HPDE6-E6E7 (cell line): Measurements from ENCODE around the gene BCL2L15.

ENCODE experiments used
- DNase-seq: peaks from one replicate; pipeline ENCODE4 v3.0.0; 2011; ENCODE audit warnings: missing footprints; ENCODE audit errors: extremely low spot score

The BCL2L15 gene

DNA sequence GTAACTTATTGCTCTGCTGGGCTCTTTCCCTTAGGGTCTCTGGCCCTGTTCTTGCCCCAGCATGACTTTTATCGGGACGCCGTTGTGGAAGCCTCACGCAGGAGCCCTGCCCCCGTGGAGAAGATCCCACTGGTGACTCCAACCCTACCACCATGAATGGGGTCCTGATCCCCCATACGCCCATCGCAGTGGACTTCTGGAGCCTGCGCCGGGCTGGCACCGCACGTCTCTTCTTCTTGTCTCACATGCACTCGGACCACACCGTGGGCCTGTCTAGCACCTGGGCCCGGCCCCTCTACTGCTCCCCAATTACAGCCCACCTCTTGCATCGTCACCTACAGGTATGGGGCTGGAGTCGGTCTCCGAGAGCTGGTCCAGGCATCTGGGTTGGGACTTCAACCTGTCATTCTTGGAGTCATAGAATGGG, 18.1 kb upstream of the BCL2L15 start:
- DNase-seq = no peak

DNA sequence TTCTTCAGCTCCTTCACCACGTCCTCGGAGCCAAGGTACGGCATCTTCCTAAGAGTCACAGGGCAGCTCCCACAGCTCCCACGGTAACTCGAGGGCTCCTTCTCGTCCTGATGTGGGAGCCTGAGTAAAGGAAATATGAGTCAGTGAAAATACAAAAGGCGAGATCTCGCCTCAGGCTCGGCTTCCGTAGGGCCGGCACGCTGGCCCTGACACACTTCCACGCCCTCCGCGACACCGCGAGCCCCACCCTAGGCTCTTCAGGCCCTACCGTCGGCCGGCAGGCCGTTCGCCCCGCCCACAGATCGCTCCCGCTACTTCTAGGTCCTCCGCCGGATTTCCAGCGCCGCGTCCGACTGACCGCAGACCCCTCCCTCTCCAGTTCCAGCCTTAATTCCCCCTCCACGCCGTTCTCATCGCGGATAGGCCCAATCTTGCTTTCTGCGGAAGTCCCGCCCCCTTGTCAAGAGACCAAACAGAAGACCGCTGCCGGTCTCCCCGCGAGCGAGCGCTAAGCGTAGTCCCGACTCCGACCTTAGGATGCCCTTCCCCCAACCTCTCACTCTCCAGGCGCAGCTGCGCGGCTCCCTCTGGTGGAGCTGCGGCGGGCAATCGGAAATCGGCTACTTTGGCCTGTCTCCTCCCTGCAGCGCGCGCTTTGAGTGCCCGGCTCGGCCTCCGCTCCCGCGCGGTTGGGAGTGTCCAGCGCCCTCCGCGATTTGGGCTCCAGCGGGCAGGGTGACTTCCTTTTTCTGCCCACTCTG, 17.5 kb upstream of the BCL2L15 start, which contains the start of the genes AP4B1 and DCLRE1B:
Gene AP4B1 (minus strand): TSS at position 126 of the 761 bp plus-strand sequence. CDS start 82 bp downstream, at position 44.
Gene DCLRE1B (plus strand): TSS at position 653 of the 761 bp plus-strand sequence. CDS start 261 bp downstream, outside the sequence.
- DNase-seq = peak; percentile 98

DNA sequence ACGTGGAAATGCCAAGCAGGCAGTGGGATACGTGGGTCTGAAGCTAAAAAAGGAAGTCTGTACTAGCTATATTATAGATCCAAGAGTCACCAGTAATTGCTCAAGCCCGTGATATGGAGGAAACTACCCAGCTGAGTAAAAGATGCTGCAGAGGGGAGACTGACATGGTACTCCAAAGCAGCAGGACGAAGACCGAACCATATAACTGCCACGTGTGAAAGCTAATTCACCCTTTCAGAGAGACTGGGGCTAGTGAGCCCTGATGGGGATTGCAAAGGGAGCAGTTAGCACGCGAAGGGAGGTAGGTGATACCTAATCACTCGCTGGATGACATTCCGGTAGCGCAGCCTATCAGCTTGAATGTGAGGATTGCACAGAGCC, 16.9 kb upstream of the BCL2L15 start:
- peak; percentile 40 for DNase-seq

DNA sequence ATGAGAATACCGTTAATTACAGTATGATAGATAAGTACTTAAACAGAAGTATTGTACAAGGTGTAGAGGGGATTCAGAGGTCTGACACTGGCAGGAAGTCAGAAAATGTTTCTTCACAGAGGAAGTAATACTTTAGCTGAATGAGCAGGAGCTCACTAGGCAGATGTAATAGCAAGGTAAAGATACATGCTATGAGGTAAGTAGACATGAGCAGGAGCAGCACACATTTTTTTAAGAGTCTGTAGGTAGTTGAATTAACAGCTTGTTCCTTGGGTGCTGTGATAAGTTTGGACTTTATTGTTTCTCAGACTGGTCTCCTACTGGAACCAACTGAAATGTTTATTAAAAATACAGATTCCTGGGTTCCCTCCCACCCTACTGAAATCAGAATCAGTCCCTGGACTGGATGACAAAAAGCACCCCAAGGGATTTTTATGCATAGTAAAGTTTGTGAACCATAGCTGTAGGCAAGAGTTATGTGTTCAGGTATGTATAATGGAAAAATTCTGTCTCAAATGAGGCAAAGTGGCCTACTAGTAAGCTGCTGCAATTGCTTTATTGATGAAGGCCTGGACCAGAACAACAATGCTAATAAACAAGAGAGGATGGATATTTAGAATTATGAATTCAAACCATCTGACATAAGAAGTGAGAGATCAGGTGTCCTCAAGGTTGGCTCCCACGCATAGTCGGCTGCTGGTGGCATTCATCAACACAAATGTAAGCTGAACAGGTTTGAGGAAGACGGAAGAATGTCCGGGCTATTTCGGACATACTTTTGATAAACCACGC, 16.3 kb upstream of the BCL2L15 start:
- DNase-seq = no peak

DNA sequence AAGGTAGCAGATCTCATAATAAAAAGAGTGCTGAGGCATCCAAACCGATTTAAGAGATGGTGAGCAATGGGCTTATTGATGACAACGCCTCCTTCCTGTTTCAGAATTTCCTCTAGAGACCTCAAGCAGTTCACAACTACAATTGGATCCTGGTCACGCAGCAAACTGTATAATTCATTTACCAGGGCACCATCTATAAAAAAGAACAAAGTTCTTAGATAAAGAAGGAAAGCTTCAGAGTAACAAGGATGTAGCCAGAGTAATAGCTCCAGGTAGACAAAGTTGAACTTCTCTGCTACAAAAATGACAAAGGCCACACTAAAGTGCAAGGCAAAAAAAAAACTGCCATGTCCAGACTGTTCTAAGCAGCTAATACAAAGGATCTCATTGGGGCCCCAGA, 13.8 kb upstream of the BCL2L15 start:
- no peak for DNase-seq

DNA sequence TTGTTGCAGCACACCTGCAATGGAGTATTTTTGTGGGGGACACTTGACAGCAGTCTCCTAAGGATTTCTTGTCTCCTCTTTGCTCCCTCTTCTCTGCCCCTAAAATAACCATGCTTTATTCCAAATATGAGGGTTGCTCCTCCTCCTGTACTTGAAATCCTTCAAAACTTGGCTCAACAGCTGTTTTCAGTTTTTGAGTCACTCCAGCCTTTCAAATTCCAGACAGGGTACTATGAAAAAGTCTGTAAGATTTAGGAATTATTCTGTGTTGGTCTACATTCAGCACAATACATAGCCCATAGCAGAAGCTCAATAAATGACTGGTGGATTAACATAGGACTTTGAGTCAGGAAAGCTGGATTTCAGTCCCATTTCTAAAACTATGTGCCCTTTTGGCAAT, 11.7 kb upstream of the BCL2L15 start:
- DNase-seq = no peak

DNA sequence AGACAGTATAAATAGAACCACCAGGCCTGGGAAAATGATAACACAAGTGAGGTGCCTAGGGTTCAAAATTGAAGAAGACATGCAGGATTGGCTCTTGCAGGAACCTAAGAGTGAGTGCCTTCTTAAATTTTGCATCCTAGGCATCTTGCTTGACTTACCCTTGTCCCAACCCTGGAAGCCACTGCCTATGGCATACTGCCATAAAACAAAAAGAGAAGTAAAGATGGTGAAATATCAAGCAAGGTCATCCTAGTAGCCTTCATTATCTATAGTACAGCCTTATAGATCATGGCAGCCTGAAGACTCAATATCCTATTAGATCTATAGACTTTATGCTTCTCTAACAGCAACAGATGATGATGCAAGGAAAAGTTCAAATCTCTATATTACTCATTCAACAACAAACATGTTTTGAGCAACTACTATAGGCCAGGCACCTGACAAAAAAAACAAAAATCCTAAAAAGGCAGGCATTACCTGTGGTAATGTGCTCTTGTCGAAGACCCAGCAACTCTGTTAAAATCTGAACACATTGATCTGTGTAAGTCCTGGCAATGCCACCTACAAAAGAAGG, 10.9 kb upstream of the BCL2L15 start:
- DNase-seq = no peak

DNA sequence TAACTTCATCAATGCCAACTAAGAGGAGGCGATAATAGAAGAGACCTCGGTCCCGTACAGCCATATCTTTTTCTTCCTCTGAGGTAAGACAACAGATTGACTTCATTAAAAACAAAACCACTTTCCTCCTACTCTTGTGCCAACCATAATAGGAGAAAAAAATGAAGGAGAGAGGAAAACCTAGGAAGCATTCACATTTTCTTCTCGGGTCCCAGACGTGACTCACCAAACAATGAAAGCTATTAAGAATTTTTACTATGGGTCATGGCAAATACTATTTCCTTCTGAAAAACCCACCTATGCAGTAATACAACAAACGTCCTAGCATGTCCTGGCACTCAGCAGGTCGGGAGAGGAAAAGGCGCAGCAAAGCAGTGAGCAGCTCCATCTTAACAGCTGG, 8.6 kb upstream of the BCL2L15 start:
- DNase-seq = no peak

DNA sequence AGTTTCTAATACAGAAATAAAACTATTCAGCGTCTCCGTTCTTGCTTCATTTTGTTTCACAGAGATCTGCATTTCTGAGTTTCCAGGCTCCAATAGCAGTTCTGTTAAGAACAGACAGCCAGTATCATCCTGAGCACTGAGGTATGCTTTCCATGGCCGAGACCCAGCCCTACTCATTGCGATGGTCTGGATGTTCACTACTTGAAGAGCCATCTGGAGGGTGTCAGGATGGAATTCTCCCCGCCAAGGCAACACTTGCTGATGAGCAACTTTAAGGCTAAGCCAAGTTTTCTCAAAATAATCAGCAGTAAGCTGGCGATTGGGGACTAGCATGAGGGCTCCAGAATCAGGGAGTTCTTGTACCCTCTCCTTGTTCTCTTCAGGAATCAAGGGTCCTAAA, 7.7 kb upstream of the BCL2L15 start:
- no peak for DNase-seq

DNA sequence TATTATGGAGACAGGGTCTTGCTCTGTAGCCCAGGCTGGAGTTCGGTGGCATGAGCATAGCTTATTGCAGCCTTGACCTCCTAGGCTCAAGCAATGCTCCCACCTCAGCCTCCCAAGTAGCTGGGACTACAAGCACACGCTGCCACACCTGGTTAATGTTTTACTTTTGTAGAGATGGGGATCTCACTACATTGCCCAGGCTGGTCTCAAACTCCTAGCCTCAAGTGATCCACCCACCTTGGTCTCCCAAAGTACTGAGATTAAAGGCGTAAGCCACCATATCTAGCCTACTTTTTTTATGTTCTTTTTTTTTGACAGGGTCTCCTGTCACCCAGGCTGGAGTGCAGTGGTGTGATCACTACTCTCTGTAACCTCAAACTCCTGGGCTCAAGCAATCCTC, 5.9 kb upstream of the BCL2L15 start:
- DNase-seq = no peak

DNA sequence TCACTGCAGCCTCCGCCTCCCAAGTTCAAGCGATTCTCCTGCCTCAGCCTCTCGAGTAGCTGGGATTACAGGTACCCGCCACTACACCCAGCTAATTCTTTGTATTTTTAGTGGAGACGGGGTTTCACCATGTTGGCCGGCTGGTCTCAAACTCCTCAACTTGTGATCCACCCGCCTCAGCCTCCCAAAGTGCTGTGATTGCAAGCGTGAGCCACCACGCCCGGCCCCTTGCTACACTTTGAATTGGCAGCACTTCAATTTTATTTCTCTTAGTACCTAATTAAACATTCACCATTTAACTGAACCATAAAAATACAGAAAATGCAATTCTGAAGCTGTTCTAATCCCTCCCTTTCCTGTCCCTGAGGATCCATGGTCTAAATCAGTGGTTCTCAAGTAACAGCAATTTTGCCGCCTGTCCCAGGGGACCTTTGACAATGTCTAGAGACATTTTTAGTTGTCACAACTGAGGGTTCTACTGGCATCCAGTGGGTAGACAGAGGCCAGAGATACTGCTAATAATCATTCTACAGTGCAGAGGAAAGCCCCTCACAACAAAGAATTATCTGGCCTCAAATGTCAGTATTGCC, 4.3 kb upstream of the BCL2L15 start:
- no peak for DNase-seq

DNA sequence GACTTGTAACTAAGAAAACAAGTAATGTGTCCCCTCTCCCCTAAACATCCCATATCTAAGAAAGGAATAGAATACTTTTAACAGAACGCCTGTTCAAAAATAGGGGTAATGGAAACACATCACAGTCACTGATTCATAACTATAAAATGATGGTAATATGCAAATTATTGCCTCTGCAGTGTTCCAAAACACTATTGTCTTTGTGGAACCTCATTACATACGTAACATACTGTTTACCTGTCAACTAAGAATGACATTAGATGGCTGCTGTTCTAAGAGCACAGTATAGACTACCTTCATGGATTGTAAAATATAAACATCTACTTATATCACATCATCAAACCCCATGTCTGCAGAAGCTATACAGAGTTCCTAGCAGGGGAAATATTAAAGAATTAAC, 3.4 kb upstream of the BCL2L15 start:
- DNase-seq = no peak

DNA sequence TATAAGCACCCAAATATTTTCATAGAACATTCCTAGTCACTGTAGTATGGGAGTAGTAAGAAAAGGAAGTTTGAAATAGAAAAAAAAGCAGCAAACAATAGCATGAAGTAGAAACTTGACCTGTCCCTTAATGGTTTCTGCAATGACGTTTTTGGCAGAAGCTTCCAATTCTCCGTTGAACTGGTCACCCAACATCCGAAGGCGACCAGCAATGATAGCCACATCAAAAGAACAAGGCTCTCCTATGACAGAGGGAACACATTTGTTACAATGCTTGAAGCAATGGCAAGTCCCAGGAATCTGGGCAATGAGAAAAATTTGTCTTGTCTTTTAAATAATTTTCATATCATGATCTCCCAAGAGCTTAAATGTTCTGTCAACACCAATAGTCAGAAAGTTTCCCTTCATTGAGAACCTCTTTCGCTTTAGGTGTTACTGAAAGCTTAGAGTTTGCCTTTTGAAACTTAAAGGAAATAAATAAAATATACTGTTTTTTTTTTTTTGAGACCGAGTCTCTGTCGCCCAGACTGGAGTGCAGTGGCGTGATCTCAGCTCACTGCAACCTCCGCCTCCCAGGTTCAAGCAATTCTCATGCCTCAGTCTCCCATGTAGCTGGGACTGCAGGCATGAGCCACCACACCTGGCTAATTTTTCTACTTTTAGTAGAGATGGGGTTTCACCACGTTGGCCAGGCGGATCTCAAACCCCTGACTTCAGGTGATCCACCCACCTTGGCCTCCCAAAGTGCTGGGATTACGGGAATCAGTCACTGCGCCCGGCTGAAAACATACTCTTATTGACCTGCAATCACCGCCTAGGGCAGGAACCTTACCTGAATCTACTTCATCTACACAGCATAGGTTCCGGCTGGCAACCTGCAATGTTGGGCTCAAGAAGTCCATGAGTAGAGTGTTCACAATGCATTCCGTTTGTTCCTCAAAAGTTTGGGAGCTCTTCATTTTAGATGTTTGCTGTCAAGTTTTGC, 672 bp downstream of the BCL2L15 start:
- no peak for DNase-seq

DNA sequence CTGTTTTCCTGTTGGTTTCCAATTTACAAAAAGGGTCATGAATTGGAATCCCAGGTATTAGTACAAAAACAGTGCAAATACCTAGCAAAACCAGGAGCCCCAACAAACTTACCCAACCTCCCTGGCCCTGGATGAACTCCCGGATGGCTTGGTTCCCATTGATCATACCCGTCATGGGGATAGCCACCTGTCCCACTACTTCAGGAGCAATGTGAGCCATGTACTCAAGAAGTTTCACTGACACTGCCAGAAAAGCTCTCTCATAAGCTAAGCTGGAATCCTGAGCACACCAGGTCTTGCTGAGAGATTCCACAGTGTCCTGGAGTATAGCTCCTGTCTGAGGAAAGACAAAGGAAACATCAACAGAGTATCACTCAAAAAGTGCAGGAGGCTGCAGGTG, 5.7 kb downstream of the BCL2L15 start:
- no peak for DNase-seq

DNA sequence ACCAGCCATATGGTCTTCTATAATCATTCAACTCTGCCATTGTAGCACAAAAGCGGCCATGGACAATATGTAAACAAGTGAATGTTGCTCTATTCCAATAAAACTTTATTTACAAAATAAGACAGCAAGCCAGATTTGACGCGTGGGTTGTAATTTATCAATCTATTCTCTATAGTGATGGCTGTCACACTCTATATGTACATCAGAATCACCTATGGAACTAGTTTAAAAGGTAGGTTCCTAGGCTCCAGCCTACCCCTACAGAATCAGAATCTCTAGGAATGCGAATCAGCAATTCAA, 7.7 kb downstream of the BCL2L15 start:
- no peak for DNase-seq

DNA sequence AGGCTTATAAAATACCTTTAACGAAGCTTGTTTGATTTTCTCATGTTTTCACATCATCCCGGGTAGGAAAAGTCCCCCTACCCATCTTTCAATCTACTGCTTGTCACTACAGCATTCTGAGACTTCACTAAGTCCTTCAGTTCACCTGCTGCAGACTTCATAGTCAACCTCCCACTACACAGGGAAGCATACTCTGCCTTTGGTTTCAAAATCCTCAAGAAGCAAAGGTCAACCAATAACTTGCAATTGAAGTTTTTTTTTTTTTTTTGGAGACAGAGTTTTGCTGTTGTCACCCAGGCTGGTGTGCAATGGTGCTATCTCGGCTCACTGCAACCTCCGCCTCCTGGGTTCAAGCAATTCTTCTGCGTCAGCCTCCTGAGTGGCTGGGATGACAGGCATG, 11.2 kb downstream of the BCL2L15 start:
- no peak for DNase-seq

DNA sequence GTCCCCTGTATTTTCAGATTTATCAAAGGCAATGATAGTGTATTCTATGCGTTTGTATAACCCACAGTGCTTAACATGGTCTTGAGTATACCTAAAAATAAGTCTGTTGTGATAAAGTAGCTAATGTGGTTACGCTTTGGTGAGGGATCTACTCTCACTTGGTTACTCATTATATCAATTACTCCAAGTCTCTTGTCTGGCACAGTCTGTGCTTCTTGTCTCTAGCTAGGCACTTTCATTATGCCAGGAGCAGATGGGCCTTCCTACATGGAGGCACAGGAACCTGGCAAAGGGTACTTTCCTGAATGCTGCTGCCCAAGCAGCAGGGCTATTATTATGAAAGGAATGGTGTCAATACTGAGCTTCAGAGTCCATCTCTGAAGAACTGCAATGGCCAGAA, 11.7 kb downstream of the BCL2L15 start:
- no peak for DNase-seq

DNA sequence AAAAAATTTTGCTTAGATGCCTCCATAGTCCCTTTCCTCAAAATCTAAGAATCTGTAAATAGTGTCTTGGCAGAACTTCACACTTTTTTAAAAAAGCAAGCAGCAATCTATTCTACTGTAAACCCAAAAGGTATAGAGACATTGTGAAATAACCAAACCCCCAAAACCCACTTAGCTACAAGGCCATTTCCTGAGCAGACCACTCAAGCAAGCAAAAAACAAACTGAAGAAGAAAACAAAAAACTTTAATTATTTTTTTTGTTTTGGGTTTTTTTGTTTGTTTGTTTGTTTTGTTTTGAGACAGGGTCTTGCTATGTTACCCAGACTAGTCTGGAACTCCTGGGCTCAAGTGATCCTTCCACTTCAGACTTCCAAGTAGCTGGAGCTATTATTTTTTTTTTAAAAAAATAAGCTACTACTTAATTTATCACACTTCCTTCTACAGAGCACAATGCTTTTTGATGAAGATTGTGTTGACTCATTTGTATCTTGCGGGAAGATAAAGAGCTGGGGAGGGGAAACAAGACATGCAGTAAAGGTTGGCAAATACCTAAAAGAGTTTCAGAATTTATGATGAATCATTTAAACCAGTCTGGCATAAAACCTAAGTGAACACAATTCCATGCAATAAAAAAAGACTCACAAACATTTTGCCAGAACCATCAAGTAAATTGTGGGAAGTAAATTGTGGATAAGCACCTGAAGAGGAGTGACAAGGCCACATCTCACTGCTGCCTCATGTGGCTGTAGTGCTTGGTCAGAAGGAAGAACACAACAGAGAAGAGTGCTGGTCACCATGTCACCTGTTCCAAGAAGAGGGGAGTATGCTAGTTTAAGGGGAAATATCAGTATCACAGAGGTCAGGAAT, 13.1 kb downstream of the BCL2L15 start:
- DNase-seq = peak; percentile 35

DNA sequence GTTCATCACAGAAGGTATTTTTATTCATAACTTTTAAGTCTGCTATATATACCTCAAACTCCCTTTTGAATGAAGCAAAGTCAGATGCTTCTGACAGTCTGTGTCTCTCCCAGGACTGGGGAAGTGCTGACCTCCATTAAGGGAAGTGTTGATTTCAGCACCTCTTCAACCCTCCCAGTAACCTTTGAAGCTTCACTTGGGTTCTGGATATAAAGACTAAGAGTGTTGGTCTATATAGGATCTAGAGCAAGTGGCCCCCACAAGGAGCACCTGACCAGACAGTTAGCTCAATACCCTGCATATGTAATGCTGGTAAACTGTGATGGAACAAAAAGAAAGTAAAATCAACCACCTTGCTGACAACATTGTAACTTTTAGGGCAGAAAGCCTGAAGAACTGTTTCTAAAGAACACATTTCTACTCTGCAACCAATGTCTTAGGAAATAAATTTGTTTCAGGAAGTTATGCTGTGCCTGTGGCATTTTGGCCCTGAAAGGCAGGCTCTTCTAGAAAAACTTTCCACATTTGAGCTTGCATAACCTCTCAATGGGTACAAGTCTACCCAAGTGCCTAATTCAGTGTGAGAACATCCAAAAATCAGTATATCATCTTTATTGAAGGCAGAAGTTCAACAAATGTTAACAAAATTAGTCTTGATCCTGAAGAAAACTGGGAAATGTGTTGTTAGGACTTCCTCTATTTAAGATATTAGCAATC, 15.0 kb downstream of the BCL2L15 start:
- no peak for DNase-seq
